ENCODE measurements around the gene SRCAP. TPM values are rescaled to one million over a fixed set of nuclear protein-coding genes. Genes with fewer than 3 reads are reported as not detected.
A peak's percentile ranks its signal among the peaks of the same experiment; 100 is the strongest.

The SRCAP gene
- total RNA-seq, 4 donors from 2014 or later, result 20.6 to 57.4 (median 36.0) TPM

- no peak for TF ChIP-seq POLR2A (IDR thresholded peaks at IDR 0.05)
- no peak for TF ChIP-seq POLR2AphosphoS5 (IDR thresholded peaks at IDR 0.05)
- no peak for TF ChIP-seq EP300 (IDR thresholded peaks at IDR 0.05)
- TF ChIP-seq CTCF (IDR thresholded peaks at IDR 0.05), result peak in 1 of 4 experiments; percentile 3
- Histone ChIP-seq H3K4me1 (peaks cover 5 to 40% (median 21%) of the 10 kb centered on the region in 3 donors), H3K27ac (peak overlapping the region in 3 of 4 donors; percentile 87 to 92 (median 92)), H3K27me3 (no peaks in the 10 kb centered on the region), H3K36me3 (peaks cover 0 to 59% of the 10 kb centered on the region in 2 donors), H3K9me3 (no peaks in the 10 kb centered on the region), H3K4me3 (peak overlapping the region; percentile 68 to 79)
- no CpG with 5 or more reads among the region's 64 CpGs for WGBS, 2 donors (ENCODE audit: low coverage in 1 of 2)
- peak; percentile 35 for ATAC-seq
Measured at GRCh38 chr16:30761427-30761927, 62.5 kb downstream of the SRCAP start.

GRCh38 chr16:30761928-30762902, 63.2 kb downstream of the SRCAP start, which contains the start of the genes CFAP119 and RNF40:
Gene CFAP119, minus strand, starts transcription at chr16:30762062. Its CDS starts 314 bp downstream, at chr16:30761748.
Gene RNF40, plus strand, starts transcription at chr16:30762322. Its CDS starts 224 bp downstream, at chr16:30762546.
- Histone ChIP-seq H3K4me3 (peak within 1 kb of the TSS; percentile 68 to 79), H3K27ac (peak within 1 kb of the TSS; percentile 80 to 92 (median 90)), H3K27me3 (no peaks in the 10 kb centered on the region), H3K9me3 (no peaks in the 10 kb centered on the region), H3K36me3 (peaks cover 0 to 59% of the 10 kb centered on the region in 2 donors), H3K4me1 (peaks cover 5 to 40% (median 21%) of the 10 kb centered on the region in 3 donors)
- TF ChIP-seq CTCF (IDR thresholded peaks at IDR 0.05), result peak in 3 of 4 experiments; percentile 4 to 17 (median 5)
- no peak for TF ChIP-seq EP300 (IDR thresholded peaks at IDR 0.05)
- peak; percentile 87 for TF ChIP-seq POLR2AphosphoS5 (IDR thresholded peaks at IDR 0.05)
- TF ChIP-seq POLR2A (IDR thresholded peaks at IDR 0.05), result peak; percentile 85 to 88
- 0 to 20% methylated on average over 1 to 6 of the region's 60 CpGs for WGBS, 2 donors (ENCODE audit: low coverage in 1 of 2)
- ATAC-seq, result peak; percentile 99

- Histone ChIP-seq H3K9me3 (no peaks in the 10 kb centered on the region), H3K27ac (peak overlapping the region in 3 of 4 donors; percentile 87 to 92 (median 92)), H3K36me3 (peaks cover 0 to 61% of the 10 kb centered on the region in 2 donors), H3K27me3 (no peaks in the 10 kb centered on the region), H3K4me1 (peaks cover 5 to 40% (median 21%) of the 10 kb centered on the region in 3 donors), H3K4me3 (peak overlapping the region; percentile 68 to 79)
- WGBS, 2 donors (ENCODE audit: low coverage in 1 of 2), result 43 to 72% methylated on average over 1 to 3 of the region's 15 CpGs
- ATAC-seq, result no peak
- TF ChIP-seq POLR2A (IDR thresholded peaks at IDR 0.05) (no peak), POLR2AphosphoS5 (IDR thresholded peaks at IDR 0.05) (no peak), CTCF (IDR thresholded peaks at IDR 0.05) (no peak), EP300 (IDR thresholded peaks at IDR 0.05) (no peak)
Measured at GRCh38 chr16:30762991-30763725, 64.2 kb downstream of the SRCAP start.

- Histone ChIP-seq H3K4me3 (no peak overlapping the region), H3K9me3 (no peaks in the 10 kb centered on the region), H3K36me3 (peaks cover 0 to 61% of the 10 kb centered on the region in 2 donors), H3K27me3 (no peaks in the 10 kb centered on the region), H3K27ac (no peak overlapping the region), H3K4me1 (peaks cover 5 to 40% (median 21%) of the 10 kb centered on the region in 3 donors)
- TF ChIP-seq POLR2AphosphoS5 (IDR thresholded peaks at IDR 0.05) (no peak), POLR2A (IDR thresholded peaks at IDR 0.05) (no peak), EP300 (IDR thresholded peaks at IDR 0.05) (no peak), CTCF (IDR thresholded peaks at IDR 0.05) (no peak)
- ATAC-seq, result no peak
- WGBS, 2 donors (ENCODE audit: low coverage in 1 of 2), result 71 to 100% methylated on average over 1 of the region's 11 CpGs
Measured at GRCh38 chr16:30764086-30764485, 65.1 kb downstream of the SRCAP start.
